CD4-positive, alpha-beta T cell treated with Interleukin-17A for 4 hours (primary cell): ENCODE measurements around the gene ZNF708.
"Not testable (repeated sequence)": the region's sequence is repeated elsewhere in the genome, so short reads cannot be mapped to it uniquely, and the experiment has no call there.

Experiments used
- DNase-seq: peaks from one replicate; pipeline ENCODE4 v3.0.0-alpha.2; 2020; ENCODE audit warnings: mixed read lengths

Gene ZNF708

DNA sequence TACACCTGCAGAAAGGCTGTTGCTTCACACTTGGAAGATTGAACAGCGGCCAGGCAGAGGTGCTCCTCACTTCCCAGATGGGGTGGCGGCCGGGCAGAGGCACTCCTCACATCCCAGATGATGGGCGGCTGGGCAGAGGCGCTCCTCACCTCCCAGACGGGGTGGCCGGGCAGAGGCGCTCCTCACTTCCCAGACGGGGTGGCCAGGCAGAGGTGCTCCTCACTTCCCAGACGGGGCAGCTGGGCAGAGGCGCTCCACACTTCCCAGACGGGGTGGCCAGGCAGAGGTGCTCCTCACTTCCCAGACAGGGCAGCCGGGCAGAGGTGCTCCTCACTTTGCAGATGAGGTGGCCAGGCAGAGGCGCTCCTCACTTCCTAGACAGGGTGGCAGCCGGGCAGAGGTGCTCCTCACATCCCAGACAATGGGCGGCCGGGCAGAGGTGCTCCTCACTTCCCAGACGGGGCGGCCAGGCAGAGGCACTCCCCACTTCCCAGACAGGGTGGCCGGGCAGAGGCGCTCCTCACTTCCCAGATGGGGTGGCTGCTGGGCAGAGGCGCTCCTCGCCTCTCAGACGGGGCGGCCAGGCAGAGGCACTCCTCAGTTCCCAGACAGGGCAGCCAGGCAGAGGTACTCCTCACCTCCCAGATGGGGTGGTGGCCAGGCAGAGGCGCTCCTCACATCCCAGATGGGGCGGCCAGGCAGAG lies 69.6 kb downstream of the ZNF708 start:
- DNase-seq, result not testable (repeated sequence)

DNA sequence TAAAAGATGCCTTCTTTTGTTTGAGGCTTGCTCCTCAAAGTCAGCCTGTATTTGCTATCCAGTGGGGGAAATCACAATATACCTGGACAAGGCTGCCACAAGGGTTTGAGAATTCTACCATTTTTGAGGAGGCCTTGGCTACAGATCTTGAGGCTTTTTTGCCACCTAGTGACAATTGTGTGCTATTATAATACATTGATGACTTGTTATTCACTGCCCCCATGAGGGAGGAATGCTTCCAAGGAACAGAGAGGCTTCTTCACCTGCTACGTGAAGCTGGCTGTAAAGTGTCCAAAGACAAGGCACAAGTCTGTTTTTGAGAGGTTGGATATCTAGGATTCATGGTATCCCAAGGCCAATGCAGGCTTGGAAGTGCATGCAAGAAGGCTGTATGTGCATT lies 72.5 kb downstream of the ZNF708 start:
- no peak for DNase-seq
